ENCODE measurements around the gene GRIP1. TPM values are rescaled to one million over a fixed set of nuclear protein-coding genes. Genes with fewer than 3 reads are reported as not detected.

The GRIP1 gene
- total RNA-seq, 2 experiments from 2014 or later: 5.4 TPM

DNA sequence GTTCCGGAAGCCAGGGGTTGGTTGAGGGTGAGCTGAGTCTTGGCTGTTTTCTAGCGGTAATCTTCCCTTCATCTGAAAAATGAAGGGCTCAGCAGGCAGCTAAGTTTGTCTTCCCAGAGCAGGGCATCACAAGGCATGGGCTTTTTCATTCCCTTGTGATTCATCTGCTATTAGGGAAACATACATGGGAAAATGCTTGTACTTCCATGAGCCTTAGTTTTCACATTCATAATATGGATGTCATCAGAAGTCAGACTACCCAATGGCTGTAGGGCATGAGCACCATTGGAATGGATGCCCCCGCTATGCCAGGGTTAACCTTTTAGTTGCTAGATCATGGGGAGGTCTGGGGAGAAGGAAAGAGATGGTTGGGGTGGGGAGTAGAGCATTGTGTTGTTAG lies 357.9 kb downstream of the GRIP1 start:
- no peaks in the 10 kb centered on the region for H3K9me3 ChIP-seq (ENCODE audit: control insufficient read depth in 1 of 2, insufficient read depth in 1 of 2, low read length in 2 of 2)
- H3K9me3 Mint-ChIP-seq: no peaks in the 10 kb centered on the region
- H3K36me3 ChIP-seq (ENCODE audit: insufficient read depth, low read length): peaks cover 85% of the 10 kb centered on the region
- ChIA-PET CTCF (no interaction called here), POLR2A (no interaction called here)
- H3K4me3 ChIP-seq (ENCODE audit: low read length): no peak overlapping the region
- peaks cover 91% of the 10 kb centered on the region for H3K36me3 Mint-ChIP-seq (ENCODE audit: low read depth)
- DNase-seq: peak in 1 of 14 experiments; percentile 4
- no peaks in the 10 kb centered on the region for H3K4me1 ChIP-seq (ENCODE audit: insufficient read depth, low read length)
- TF ChIP-seq, protein P1, sequence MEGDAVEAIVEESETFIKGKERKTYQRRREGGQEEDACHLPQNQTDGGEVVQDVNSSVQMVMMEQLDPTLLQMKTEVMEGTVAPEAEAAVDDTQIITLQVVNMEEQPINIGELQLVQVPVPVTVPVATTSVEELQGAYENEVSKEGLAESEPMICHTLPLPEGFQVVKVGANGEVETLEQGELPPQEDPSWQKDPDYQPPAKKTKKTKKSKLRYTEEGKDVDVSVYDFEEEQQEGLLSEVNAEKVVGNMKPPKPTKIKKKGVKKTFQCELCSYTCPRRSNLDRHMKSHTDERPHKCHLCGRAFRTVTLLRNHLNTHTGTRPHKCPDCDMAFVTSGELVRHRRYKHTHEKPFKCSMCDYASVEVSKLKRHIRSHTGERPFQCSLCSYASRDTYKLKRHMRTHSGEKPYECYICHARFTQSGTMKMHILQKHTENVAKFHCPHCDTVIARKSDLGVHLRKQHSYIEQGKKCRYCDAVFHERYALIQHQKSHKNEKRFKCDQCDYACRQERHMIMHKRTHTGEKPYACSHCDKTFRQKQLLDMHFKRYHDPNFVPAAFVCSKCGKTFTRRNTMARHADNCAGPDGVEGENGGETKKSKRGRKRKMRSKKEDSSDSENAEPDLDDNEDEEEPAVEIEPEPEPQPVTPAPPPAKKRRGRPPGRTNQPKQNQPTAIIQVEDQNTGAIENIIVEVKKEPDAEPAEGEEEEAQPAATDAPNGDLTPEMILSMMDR (IDR thresholded peaks at IDR 0.05): no peak
- H3K27me3 Mint-ChIP-seq: no peaks in the 10 kb centered on the region
- intact Hi-C loops (cut with DNase I, micrococcal nuclease): loop anchor here in 1 of 2 experiments (5.0 kb wide), 1 partner anchor 96 kb away; no protein-coding TSS in a partner anchor
- H3K27ac Mint-ChIP-seq: peak overlapping the region; percentile 19
- no peak for ATAC-seq (ENCODE audit: poor library complexity)
- no peak overlapping the region for H3K27ac ChIP-seq (ENCODE audit: low read depth in 1 of 2, low read length in 2 of 2)
- H3K27me3 ChIP-seq (ENCODE audit: control insufficient read depth in 1 of 2, insufficient read depth in 2 of 2, low read length in 2 of 2): no peaks in the 10 kb centered on the region
- H3K4me1 Mint-ChIP-seq (ENCODE audit: low read depth): peaks cover 65% of the 10 kb centered on the region
- H3K4me3 Mint-ChIP-seq: no peak overlapping the region

DNA sequence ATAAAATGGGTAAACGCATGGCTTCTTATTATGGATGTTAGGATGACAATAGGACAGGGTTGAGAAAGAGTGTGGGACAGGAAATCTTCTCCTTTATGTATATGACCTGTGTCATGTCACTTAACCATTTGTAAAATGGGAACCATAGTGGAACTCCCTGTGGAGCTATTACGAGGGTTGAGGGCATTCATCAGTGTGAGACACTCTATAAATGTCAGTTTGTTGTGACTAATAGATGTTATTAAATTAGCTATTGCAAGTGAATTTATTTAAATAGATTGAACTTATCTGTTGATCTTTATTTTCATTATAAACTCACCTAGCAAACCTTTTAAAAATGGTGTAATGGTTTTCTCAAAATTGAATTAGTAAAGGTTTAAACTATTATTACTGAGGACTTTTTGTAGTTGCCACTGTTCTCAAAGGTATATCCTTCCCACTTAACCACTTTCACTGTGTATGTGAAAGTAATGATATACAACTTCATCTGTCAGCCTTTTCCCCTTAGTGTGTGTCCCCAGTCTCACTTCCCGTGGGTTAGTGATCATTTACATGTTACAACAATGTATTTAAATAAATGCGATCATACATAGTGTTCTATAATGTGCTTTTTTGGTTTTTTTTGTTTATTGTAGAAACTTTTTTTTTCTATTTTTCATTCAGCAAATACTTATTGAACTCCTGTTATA lies 359.5 kb downstream of the GRIP1 start:
- H3K9me3 ChIP-seq (ENCODE audit: control insufficient read depth in 1 of 2, insufficient read depth in 1 of 2, low read length in 2 of 2): no peaks in the 10 kb centered on the region
- intact Hi-C loops (cut with DNase I, micrococcal nuclease): loop anchor here in 1 of 2 experiments (5.0 kb wide), 1 partner anchor 38 kb away; no protein-coding TSS in a partner anchor
- no peaks in the 10 kb centered on the region for H3K4me1 ChIP-seq (ENCODE audit: insufficient read depth, low read length)
- no peak overlapping the region for H3K27ac ChIP-seq (ENCODE audit: low read depth in 1 of 2, low read length in 2 of 2)
- TF ChIP-seq, protein P1 (IDR thresholded peaks at IDR 0.05): no peak
- H3K4me3 Mint-ChIP-seq: no peak overlapping the region
- peaks cover 83% of the 10 kb centered on the region for H3K36me3 ChIP-seq (ENCODE audit: insufficient read depth, low read length)
- no peaks in the 10 kb centered on the region for H3K27me3 Mint-ChIP-seq
- ChIA-PET CTCF (interaction anchor here (0.7 kb wide), 1 partner anchor 40 kb away, joined by 3 read pairs; no protein-coding TSS in a partner anchor), POLR2A (interaction anchor here (0.8 to 1.5 kb wide), 3 partner anchors 17 to 41 kb away, joined by 3 to 5 read pairs (median 5); partner anchors contain the start of gene HELB)
- H3K4me1 Mint-ChIP-seq (ENCODE audit: low read depth): peaks cover 72% of the 10 kb centered on the region
- ATAC-seq (ENCODE audit: poor library complexity): no peak
- no peak for DNase-seq
- H3K9me3 Mint-ChIP-seq: no peaks in the 10 kb centered on the region
- peak overlapping the region; percentile 33 for H3K27ac Mint-ChIP-seq
- H3K27me3 ChIP-seq (ENCODE audit: control insufficient read depth in 1 of 2, insufficient read depth in 2 of 2, low read length in 2 of 2): no peaks in the 10 kb centered on the region
- peaks cover 89% of the 10 kb centered on the region for H3K36me3 Mint-ChIP-seq (ENCODE audit: low read depth)
- no peak overlapping the region for H3K4me3 ChIP-seq (ENCODE audit: low read length)

GRCh38 chr12:66314278-66314677 lies 364.6 kb downstream of the GRIP1 start:
- Histone ChIP-seq H3K4me3 (ENCODE audit: low read length) (no peak overlapping the region), H3K27ac (ENCODE audit: low read depth in 1 of 2, low read length in 2 of 2) (no peak overlapping the region), H3K4me1 (ENCODE audit: insufficient read depth, low read length) (peaks cover 23% of the 10 kb centered on the region), H3K27me3 (ENCODE audit: control insufficient read depth in 1 of 2, insufficient read depth in 2 of 2, low read length in 2 of 2) (no peaks in the 10 kb centered on the region), H3K9me3 (ENCODE audit: control insufficient read depth in 1 of 2, insufficient read depth in 1 of 2, low read length in 2 of 2) (no peaks in the 10 kb centered on the region), H3K36me3 (ENCODE audit: insufficient read depth, low read length) (peaks cover 74% of the 10 kb centered on the region)
- ATAC-seq (ENCODE audit: poor library complexity) (no peak), DNase-seq (no peak)
- Mint-ChIP-seq H3K4me1 (ENCODE audit: low read depth) (peaks cover 87% of the 10 kb centered on the region), H3K27ac (peak overlapping the region; percentile 12), H3K36me3 (ENCODE audit: low read depth) (peaks cover 92% of the 10 kb centered on the region), H3K27me3 (no peaks in the 10 kb centered on the region), H3K4me3 (peak overlapping the region; percentile 69), H3K9me3 (no peaks in the 10 kb centered on the region)
- ChIA-PET POLR2A (interaction anchor here (0.7 to 1.9 kb wide), 5 partner anchors 8 to 183 kb away, joined by 3 to 11 read pairs (median 3); partner anchors contain the start of gene HELB), CTCF (interaction anchor here (1.2 to 1.5 kb wide), 2 partner anchors 11 to 41 kb away, joined by 4 to 5 read pairs; no protein-coding TSS in a partner anchor)
- TF ChIP-seq, protein P1 (IDR thresholded peaks at IDR 0.05): no peak
- intact Hi-C loops (cut with DNase I, micrococcal nuclease): loop anchor here in 1 of 2 experiments (5.0 kb wide), 1 partner anchor 37 kb away; no protein-coding TSS in a partner anchor

Measured in CD4-positive, alpha-beta T cell (primary cell).